Retina (tissue), 1 donor: ENCODE results near the gene GLOD4.
A peak's percentile ranks its signal among the peaks of the same experiment; 100 is the strongest.

ENCODE experiments used
- DNase-seq: peaks from one replicate; pipeline ENCODE4 v3.0.0-alpha.2; 2016

The GLOD4 gene

DNA sequence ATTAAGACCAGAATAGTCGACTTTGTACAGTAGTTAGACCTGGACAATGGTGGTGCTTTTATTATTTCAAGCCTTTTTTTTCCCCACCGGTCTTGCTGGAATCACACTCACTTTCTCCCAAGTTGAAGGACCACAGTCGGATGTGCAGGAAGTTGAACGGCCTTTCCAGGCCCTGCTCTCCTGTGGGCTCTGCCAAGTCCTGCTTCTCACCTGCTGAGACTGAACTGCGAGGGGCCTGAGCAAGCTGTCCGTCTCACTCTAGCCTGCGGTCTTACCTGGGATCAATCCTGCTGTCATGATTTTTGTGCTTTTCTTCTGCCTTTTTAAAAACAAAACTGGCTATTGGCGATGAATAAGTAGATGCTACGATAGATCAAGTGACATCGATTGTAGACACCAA is 48.3 kb downstream of the GLOD4 start:
- no peak for DNase-seq

DNA sequence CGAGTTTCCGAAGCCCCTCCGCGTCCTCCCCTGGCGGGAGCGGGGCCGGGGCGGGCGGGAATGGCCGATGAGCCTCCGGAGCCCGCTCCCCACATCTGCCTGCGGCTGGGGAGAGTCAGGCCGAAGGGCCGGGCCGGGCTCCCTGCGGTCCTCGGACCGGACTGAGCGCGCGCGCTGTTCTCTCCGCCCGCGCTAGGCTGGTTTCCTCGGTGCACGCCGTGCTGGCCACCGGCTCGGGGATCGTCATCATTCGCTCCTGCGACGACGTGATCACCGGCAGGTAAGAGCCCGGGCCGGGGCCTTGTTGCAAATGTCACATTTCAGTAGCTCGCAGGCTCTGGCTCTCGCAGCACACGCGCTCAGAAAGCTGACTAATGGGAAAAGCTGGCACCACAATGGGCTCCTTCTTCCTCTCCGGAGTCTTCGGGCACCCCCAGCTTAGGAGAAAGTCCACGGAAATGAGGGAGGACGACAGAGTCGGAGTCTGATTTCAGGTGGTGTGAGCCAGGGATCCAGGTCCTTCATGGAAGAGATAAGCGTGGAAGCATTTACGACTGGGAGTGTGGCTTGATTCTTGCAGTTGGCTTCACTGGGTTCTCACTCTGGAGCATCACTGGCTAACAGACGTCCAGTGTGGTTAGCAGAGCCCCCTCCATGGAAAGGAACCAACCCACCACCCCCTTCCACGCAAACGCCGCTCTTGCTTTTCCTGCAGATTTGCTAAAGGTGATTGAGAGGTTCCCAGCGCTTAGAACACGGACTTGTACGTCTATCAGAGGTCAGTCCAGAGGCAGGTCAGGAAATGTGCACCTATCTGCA is 49.0 kb downstream of the GLOD4 start:
- DNase-seq, result peak; percentile 75

DNA sequence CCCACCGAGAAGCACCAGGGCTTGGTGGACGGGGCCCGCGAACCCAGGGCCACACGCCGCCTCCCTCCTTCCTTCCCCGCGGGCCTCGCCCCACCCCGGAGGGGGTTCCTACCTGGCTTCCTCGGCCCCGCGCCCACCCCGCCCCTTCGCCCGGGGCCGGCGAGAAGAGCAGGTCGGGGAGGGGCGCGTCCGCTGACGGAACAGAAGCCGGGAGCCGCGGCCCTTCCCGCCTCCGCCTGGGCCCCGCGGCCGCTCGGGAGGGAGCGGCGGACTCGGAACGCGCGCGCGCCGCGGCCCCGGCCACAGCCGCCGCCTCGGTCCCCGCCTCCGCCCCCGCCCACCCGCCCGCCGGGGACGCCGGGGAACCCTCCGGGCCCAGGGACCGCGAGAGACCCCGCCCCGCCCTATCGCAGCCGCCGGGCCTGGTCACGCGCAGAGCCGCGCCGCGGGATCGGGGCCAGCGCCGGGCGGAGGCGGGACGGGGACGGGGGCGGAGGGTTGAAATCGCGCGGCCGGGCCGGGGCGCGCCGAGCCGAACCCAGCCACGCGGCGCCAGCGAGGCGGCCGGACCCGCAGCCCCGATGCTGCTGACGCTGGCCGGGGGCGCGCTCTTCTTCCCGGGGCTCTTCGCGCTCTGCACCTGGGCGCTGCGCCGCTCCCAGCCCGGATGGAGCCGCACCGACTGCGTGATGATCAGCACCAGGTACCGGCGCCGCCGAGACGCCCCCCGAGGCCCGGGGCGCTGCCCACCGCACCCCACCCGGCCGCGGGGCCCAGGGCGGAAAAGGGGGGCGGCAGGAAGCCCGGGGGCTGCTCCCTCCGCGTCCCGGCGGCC is 49.8 kb downstream of the GLOD4 start, which contains the start of gene TLCD3A:
Gene TLCD3A (plus strand): TSS at position 530 of the 835 bp plus-strand sequence. CDS start 52 bp downstream, at position 582.
- peak; percentile 72 for DNase-seq

DNA sequence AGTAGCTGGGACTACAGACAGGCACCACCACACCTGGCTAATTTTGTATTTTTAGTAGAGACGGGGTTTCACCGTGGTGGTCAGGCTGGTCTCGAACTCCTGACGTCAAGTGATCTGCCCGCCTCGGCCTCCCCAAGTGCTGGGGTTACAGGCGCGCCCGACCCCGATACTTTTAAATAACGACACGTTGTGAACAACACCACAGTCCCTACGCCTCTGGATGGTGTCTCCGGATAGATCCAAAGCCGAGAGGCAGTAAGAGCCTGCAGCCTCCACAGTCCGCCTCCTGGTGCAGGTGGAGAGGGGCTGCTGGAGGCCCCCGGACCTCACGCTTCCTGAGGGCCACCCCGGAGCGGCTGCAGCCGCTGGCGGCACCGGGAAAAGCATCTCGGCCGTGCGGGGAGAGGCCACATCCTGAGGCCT is 50.4 kb downstream of the GLOD4 start:
- peak; percentile 74 for DNase-seq

DNA sequence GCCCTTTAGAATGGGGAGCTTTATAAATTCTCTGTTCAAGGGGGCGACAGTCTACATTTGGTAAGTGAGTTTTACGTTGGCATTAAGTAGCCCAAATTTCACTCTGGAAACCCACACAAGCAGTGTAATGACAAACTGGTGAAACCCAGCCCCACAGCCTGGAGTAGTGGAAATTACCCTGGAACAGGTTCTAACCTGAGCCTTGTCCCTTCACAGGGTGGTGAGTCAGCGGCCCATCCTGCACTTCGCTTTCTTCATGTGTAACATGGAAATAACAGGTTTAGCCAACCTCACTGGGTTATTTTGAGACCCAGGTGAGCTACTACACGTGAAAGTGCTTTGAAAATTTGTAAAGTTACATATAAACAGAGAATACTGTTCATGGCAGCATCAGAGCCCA is 53.2 kb downstream of the GLOD4 start:
- DNase-seq, result no peak

DNA sequence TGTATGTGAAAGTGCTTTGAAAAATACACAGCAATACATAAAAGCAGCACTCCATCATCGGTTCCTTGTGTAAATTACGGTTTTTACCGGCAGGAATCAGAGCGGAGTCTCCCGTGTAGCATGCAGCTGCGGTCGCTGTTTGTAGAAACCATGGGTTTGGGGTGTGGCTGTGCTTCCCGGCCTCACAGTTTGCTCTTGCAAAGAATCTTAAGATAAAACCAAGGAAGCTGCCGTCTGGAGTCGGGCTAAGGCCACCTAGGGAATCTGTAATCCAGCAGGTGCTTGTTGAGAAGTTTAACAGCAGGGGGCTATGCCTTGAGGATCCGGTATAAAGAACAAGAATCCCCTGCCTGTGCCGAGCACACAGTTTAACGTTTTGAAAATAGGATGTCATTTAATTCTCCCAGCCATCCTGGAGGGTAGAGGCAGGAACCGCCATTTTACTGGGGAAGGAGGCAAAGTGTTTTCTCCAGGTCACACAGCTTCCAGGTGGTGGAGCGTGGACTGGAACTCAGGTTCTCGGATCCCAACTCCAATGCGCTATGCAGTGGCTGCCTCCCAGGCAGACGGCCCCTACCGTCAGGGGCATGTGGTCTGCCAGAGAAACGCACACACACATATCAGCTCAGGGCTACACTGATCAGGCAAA is 55.7 kb downstream of the GLOD4 start:
- DNase-seq, result no peak

DNA sequence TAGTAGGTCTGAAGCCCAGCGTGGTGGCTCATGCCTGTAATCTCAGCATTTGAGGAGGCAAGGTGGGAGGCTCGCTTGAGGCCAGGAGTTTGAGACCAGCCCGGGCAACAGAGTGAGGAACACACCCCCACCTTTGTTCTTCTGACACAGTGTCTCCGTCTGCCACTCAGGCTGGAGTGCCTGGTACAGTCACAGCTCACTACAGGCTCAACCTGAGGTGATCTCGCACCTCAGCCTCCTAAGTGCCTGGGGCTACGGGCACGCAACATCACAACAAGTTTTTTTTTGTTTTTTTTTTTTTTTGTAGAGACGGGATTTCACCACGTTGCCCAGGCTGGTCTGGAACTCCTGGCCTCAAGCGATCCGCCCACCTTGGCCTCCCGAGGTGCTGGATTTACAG is 56.3 kb downstream of the GLOD4 start:
- no peak for DNase-seq

DNA sequence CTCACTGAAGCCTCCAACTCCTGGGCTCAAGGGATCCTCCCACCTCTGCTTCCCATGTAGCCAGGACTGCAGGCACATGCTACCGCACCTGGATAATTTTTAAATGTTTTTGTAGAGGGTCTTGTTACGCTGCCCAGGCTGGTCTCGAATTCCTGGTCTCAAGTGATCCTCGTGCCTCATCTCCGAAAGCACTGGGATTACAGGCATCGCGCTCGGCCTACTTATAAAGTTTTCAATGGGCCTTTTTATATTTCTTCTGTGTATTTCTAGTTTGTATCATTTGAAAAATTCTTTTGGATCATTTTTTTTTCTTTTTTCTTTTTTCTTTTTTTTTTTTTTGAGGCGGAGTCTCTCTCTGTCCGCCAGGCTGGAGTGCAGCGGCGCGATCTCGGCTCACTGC is 57.0 kb downstream of the GLOD4 start:
- DNase-seq, result no peak

DNA sequence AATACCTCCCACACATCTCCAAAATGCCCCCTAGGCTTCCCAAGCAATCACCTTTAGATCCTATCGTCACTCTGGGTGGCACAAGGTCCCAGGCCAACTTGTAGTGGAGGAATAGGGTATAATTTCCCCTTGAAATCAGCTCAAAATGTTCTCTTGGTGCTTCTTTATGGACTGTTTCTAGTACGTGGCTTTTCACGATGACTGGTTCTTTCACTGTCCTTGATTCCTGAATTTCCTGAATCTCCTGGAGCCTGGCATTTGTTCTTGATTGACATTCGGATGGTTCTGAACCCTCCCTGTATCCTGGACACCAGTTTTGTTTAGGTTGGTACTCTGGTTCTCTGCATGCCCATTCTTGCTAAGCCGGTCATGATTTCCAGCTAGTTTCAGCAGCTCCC is 60.5 kb downstream of the GLOD4 start:
- no peak for DNase-seq

DNA sequence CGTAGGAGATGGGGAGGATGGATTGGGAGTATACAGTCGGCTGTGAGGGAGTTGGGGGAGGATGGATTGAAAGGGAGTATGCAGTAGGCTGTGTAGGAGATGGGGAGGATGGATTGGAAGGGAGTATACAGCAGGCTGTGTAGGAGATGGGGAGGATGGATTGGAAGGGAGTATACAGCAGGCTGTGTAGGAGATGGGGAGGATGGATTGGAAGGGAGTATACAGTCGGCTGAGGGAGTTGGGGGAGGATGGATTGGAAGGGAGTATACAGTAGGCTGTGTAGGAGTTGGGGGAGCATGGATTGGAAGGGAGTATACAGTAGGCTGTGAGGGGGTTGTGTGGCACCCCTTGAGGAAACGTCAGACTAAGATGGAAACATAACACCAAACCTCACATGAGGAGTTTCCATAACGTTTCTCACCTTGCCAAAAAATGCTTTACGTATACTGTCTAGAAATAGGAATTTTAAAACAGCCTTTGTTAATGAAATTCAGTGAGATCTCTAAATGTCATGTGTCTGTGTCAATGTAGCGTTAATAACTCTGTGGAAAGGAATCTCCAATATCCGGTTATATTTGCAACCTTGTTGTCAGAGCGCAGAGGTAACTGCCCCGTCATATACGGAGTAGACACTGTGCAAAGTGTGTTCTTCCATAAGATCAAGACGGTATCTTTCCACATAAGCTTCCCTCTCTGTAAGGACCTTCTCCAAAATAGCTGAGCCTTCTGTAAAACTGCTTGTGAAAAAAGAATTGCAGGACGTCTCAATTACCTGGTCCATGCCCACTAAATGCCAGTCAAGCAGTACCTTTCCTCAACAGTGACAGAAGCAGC is 61.2 kb downstream of the GLOD4 start:
- no peak for DNase-seq

DNA sequence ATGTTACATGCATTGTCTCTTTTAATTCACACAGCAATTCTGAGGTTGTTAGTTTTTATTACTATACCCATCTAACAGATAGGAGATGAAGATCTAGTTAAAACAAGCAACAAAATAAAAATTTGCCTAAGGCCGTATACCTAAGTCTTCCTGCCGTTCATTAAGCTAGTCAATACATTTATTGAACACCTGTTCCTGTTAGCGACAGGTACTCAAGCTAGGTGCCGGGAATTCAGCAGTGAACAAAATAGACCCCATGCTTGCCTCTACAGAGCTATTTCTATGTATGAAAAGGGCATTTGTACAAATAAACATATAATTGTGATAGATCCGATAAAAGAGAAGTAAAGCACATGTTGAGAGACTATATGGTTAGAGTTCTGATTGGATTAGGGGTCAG is 64.0 kb downstream of the GLOD4 start:
- no peak for DNase-seq
